Measurements from ENCODE around the gene CSPG5.

Gene CSPG5

GRCh38 chr3:47578691-47579632 lies at the start of gene CSPG5:
Gene CSPG5, minus strand, starts transcription at chr3:47578865. Its CDS starts 172 bp downstream, at chr3:47578693.
- no peak for DNase-seq (ENCODE audit: low read depth)

GRCh38 chr3:47628426-47628825 lies 49.8 kb upstream of the CSPG5 start:
- DNase-seq (ENCODE audit: low read depth) = no peak

GRCh38 chr3:47622671-47623461 lies 44.2 kb upstream of the CSPG5 start:
- no peak for DNase-seq (ENCODE audit: low read depth)

- DNase-seq (ENCODE audit: low read depth) = no peak
Measured at GRCh38 chr3:47617086-47618010, 38.7 kb upstream of the CSPG5 start.

- DNase-seq (ENCODE audit: low read depth) = no peak
Measured at GRCh38 chr3:47614788-47615187, 36.1 kb upstream of the CSPG5 start.

GRCh38 chr3:47613722-47614121 lies 35.1 kb upstream of the CSPG5 start:
- no peak for DNase-seq (ENCODE audit: low read depth)

- DNase-seq (ENCODE audit: low read depth) = no peak
Measured at GRCh38 chr3:47612879-47613278, 34.2 kb upstream of the CSPG5 start.

- no peak for DNase-seq (ENCODE audit: low read depth)
Measured at GRCh38 chr3:47612178-47612577, 33.5 kb upstream of the CSPG5 start.

- DNase-seq (ENCODE audit: low read depth) = no peak
Measured at GRCh38 chr3:47611576-47611975, 32.9 kb upstream of the CSPG5 start.

- no peak for DNase-seq (ENCODE audit: low read depth)
Measured at GRCh38 chr3:47610583-47610982, 31.9 kb upstream of the CSPG5 start.

GRCh38 chr3:47607335-47607734 lies 28.7 kb upstream of the CSPG5 start:
- no peak for DNase-seq (ENCODE audit: low read depth)

- DNase-seq (ENCODE audit: low read depth) = no peak
Measured at GRCh38 chr3:47606165-47606564, 27.5 kb upstream of the CSPG5 start.

- no peak for DNase-seq (ENCODE audit: low read depth)
Measured at GRCh38 chr3:47605652-47606051, 27.0 kb upstream of the CSPG5 start.

- DNase-seq (ENCODE audit: low read depth) = no peak
Measured at GRCh38 chr3:47604145-47604544, 25.5 kb upstream of the CSPG5 start.

- no peak for DNase-seq (ENCODE audit: low read depth)
Measured at GRCh38 chr3:47603332-47603731, 24.7 kb upstream of the CSPG5 start.

GRCh38 chr3:47601281-47601680 lies 22.6 kb upstream of the CSPG5 start:
- no peak for DNase-seq (ENCODE audit: low read depth)

- DNase-seq (ENCODE audit: low read depth) = no peak
Measured at GRCh38 chr3:47594792-47595191, 16.1 kb upstream of the CSPG5 start.

- no peak for DNase-seq (ENCODE audit: low read depth)
Measured at GRCh38 chr3:47592066-47592795, 13.6 kb upstream of the CSPG5 start.

GRCh38 chr3:47590216-47590615 lies 11.6 kb upstream of the CSPG5 start:
- no peak for DNase-seq (ENCODE audit: low read depth)

- DNase-seq (ENCODE audit: low read depth) = no peak
Measured at GRCh38 chr3:47588587-47588986, 9.9 kb upstream of the CSPG5 start.

- DNase-seq (ENCODE audit: low read depth) = no peak
Measured at GRCh38 chr3:47588053-47588452, 9.4 kb upstream of the CSPG5 start.
